ENCODE results near the gene ZNF362. TPM values are rescaled to one million over a fixed set of nuclear protein-coding genes. Genes with fewer than 3 reads are reported as not detected.

The ZNF362 gene
- total and polyA plus RNA-seq, 10 of the 15 experiments (the other 5 are each of a cell fraction or from before 2014, with no cell fraction given), result 0.74 to 22.8 (median 7.4) TPM

DNA sequence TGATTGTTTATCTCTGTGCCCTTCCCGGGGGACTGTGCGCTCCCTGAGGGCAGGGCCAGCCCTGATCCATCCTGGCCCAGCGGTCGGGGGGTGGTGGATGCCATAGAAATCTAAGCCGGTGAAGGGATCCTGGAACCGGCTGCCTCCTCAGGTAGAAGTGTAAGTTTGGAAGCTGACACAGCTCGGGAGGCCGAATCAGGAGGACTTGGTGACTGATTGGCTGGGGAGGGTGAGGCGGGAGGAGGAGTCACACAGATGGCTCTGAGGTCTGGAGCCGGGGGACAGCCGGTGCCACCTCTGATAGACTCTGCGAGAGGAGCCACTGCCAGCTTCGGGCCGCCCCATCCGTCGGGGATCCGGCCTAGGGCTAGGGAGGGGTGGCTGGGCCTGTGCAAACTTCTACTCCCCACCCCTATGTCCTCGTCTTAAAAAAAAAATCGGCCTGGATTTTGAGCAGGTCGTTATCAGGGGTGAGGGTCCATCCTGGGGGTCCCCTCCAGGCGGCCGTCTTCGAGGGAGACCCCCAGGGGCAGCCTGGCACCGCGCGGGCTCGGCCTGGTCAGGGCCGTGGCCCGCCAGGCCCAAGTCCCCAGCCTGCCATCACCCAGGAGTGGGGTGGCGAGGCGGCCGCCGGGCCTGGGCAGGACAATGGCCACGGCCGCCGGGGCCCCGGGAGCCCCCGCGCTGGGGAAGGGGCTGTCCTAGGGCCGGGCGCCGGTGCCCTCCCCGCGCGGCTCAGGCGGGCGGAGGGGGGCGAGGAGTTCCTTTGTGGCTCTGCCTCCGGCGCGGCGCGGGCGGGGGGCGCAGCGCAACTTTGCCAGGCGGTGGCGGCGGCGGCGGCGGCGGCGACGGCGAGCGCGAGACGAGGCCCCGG is 708 bp upstream of the ZNF362 start:
- ChIA-PET SMC1A (ENCODE audit: uncharacterized antibody, unreplicated experiment) (no interaction called here), POLR2A (no interaction called here), CTCF (interaction anchor here (1.1 to 1.4 kb wide), 2 partner anchors 10 to 40 kb away, joined by 3 to 8 read pairs; no protein-coding TSS in a partner anchor), RAD21 (ENCODE audit: unreplicated experiment) (no interaction called here)
- intact Hi-C loops (cut with micrococcal nuclease; ENCODE audit: unreplicated experiment), result loop anchor here (5.0 kb wide), 1 partner anchor 128 kb away; no protein-coding TSS in a partner anchor
- BruUV-seq (replicated peaks), result no TSS peak
- FAIRE-seq, result no peak
- ATAC-seq, result peak; percentile 77
- Histone ChIP-seq H3K4me1 (ENCODE audit: control insufficient read depth, insufficient read depth, low read length) (peaks cover 26% of the 10 kb centered on the region), H3K9ac (ENCODE audit: control insufficient read depth, insufficient read depth, low read length) (peak overlapping the region; percentile 76), H3K9me3 (replicated peaks; ENCODE audit: control insufficient read depth, insufficient read depth, low read length) (no peaks in the 10 kb centered on the region), H3K79me2 (ENCODE audit: control insufficient read depth, insufficient read depth, low read length) (peaks cover 30% of the 10 kb centered on the region), H3K4me3 (peak overlapping the region; percentile 67), H3K27me3 (replicated peaks in 1 of 2; ENCODE audit: control insufficient read depth in 2 of 2, insufficient read depth in 2 of 2, low read length in 1 of 2) (no peaks in the 10 kb centered on the region), H3K36me3 (ENCODE audit: control insufficient read depth in 2 of 2, insufficient read depth in 2 of 2, low read length in 1 of 2) (no peaks in the 10 kb centered on the region), H4K20me1 (ENCODE audit: control insufficient read depth, insufficient read depth) (no peaks in the 10 kb centered on the region), H3K4me2 (ENCODE audit: control insufficient read depth, insufficient read depth) (peak overlapping the region; percentile 79), H2AFZ (ENCODE audit: control insufficient read depth, low read depth, low read length) (peak overlapping the region; percentile 20), H3K27ac (ENCODE audit: control insufficient read depth, insufficient read depth) (peak overlapping the region; percentile 58)
- in situ Hi-C loops (cut with MboI), result no loop called here
- DNase-seq (ENCODE audit: low read depth, low spot score), result peak; percentile 23
- 6% methylated on average over 37 of the region's 70 CpGs for WGBS (ENCODE audit: insufficient coverage, insufficient replicate concordance, low lambda C conversion rate, missing lambda C conversion rate)
- TF ChIP-seq PRDM15 (CRISPR knock-in tag; IDR thresholded peaks at IDR 0.05) (no peak), NR2F1 (conservative IDR thresholded peaks at IDR 0.05) (0 out of 2 replicates have a peak, but pooled peaks have one; percentile 15), E2F4 (IDR thresholded peaks at IDR 0.05; ENCODE audit: low read depth, low read length) (no peak), TAF1 (IDR thresholded peaks at IDR 0.05; ENCODE audit: borderline replicate concordance, low read depth, low read length) (0 out of 2 replicates have a peak, but pooled peaks have one; percentile 25), YY1 (IDR thresholded peaks at IDR 0.05; ENCODE audit: low read depth, low read length) (0 out of 2 replicates have a peak, but pooled peaks have one; percentile 17), BACH1 (IDR thresholded peaks at IDR 0.05; ENCODE audit: borderline replicate concordance) (0 out of 2 replicates have a peak, but pooled peaks have one; percentile 34), POLR2A (IDR thresholded peaks at IDR 0.05; ENCODE audit: low read depth, low read length) (peak; percentile 72), SMARCA5 (IDR thresholded peaks at IDR 0.05) (0 out of 2 replicates have a peak, but pooled peaks have one; percentile 31), POLR2AphosphoS5 (IDR thresholded peaks at IDR 0.05; ENCODE audit: low read length) (peak; percentile 79), ZNF217 (IDR thresholded peaks at IDR 0.05) (0 out of 2 replicates have a peak, but pooled peaks have one; percentile 22)
- TF ChIP-seq, protein P1, sequence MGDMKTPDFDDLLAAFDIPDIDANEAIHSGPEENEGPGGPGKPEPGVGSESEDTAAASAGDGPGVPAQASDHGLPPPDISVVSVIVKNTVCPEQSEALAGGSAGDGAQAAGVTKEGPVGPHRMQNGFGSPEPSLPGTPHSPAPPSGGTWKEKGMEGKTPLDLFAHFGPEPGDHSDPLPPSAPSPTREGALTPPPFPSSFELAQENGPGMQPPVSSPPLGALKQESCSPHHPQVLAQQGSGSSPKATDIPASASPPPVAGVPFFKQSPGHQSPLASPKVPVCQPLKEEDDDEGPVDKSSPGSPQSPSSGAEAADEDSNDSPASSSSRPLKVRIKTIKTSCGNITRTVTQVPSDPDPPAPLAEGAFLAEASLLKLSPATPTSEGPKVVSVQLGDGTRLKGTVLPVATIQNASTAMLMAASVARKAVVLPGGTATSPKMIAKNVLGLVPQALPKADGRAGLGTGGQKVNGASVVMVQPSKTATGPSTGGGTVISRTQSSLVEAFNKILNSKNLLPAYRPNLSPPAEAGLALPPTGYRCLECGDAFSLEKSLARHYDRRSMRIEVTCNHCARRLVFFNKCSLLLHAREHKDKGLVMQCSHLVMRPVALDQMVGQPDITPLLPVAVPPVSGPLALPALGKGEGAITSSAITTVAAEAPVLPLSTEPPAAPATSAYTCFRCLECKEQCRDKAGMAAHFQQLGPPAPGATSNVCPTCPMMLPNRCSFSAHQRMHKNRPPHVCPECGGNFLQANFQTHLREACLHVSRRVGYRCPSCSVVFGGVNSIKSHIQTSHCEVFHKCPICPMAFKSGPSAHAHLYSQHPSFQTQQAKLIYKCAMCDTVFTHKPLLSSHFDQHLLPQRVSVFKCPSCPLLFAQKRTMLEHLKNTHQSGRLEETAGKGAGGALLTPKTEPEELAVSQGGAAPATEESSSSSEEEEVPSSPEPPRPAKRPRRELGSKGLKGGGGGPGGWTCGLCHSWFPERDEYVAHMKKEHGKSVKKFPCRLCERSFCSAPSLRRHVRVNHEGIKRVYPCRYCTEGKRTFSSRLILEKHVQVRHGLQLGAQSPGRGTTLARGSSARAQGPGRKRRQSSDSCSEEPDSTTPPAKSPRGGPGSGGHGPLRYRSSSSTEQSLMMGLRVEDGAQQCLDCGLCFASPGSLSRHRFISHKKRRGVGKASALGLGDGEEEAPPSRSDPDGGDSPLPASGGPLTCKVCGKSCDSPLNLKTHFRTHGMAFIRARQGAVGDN (IDR thresholded peaks at IDR 0.05), result peak; percentile 37; the same call in 1 of the 2 replicates
- TF ChIP-seq, protein P2, sequence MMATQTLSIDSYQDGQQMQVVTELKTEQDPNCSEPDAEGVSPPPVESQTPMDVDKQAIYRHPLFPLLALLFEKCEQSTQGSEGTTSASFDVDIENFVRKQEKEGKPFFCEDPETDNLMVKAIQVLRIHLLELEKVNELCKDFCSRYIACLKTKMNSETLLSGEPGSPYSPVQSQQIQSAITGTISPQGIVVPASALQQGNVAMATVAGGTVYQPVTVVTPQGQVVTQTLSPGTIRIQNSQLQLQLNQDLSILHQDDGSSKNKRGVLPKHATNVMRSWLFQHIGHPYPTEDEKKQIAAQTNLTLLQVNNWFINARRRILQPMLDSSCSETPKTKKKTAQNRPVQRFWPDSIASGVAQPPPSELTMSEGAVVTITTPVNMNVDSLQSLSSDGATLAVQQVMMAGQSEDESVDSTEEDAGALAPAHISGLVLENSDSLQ (IDR thresholded peaks at IDR 0.05), result peak; percentile 45; the same call in 1 of the 2 replicates

All from GM12878 (cell line).